Measurements from ENCODE around the gene PSMC1.

The PSMC1 gene

GRCh38 chr14:90274808-90275457 lies 18.6 kb downstream of the PSMC1 start:
- DNase-seq (ENCODE audit: extremely low spot score) = no peak
- TF ChIP-seq L3MBTL2 (conservative IDR thresholded peaks at IDR 0.05) = no peak
- TF ChIP-seq SP1 (IDR thresholded peaks at IDR 0.05) = no peak
- ChIA-PET POLR2A (no interaction called here), CTCF (no interaction called here)

- POLR2A ChIA-PET = no interaction called here
These were observed 19.1 kb downstream of the PSMC1 start for GRCh38 chr14:90275458-90275814.

DNA sequence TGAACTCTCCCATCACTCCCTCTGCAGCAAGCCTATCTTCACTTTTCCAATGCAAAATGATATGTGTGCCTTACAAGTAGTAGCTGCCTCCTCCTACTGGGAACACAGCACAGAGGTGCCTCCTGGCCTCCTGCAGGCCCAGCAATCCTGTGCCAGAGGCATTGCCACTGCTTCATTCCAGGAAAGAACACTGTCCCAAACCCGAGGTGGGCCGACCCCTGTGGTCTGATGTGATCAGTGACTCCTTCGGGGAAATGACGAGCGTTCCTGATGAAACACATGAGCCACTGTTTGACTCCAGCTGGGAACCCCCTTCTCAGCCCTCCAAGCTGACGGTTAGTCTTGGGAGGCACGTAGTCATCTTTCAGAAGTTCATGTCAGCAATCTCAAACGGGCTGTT lies 19.5 kb downstream of the PSMC1 start:
- TF ChIP-seq FOXM1 (IDR thresholded peaks at IDR 0.05; ENCODE audit: borderline replicate concordance) (no peak), ZNF384 (IDR thresholded peaks at IDR 0.05) (0 out of 2 replicates have a peak, but pooled peaks have one; percentile 8)
- DNase-seq (ENCODE audit: extremely low spot score) = no peak
- POLR2A ChIA-PET = no interaction called here
- CTCF ChIA-PET = no interaction called here

More at GRCh38 chr14:90275458-90275814, 19.1 kb downstream of the PSMC1 start:
- CTCF ChIA-PET = no interaction called here
- TF ChIP-seq FOXA1 (IDR thresholded peaks at IDR 0.05) (no peak), ELF4 (IDR thresholded peaks at IDR 0.05) (no peak), ZNF384 (IDR thresholded peaks at IDR 0.05) (no peak), BHLHE40 (IDR thresholded peaks at IDR 0.05; ENCODE audit: borderline replicate concordance) (no peak), HDGF (IDR thresholded peaks at IDR 0.05; ENCODE audit: borderline replicate concordance) (no peak), FOXK2 (IDR thresholded peaks at IDR 0.05) (no peak), SUZ12 (IDR thresholded peaks at IDR 0.05) (no peak), FOXM1 (IDR thresholded peaks at IDR 0.05; ENCODE audit: borderline replicate concordance) (no peak), SP1 (IDR thresholded peaks at IDR 0.05) (no peak), LEF1 (IDR thresholded peaks at IDR 0.05; ENCODE audit: borderline replicate concordance) (no peak), TARDBP (IDR thresholded peaks at IDR 0.05) (no peak), L3MBTL2 (conservative IDR thresholded peaks at IDR 0.05) (no peak), CTBP1 (IDR thresholded peaks at IDR 0.05; ENCODE audit: borderline replicate concordance) (no peak), NFRKB (IDR thresholded peaks at IDR 0.05) (no peak), ARNT (IDR thresholded peaks at IDR 0.05) (no peak)
- TF ChIP-seq, protein P1, sequence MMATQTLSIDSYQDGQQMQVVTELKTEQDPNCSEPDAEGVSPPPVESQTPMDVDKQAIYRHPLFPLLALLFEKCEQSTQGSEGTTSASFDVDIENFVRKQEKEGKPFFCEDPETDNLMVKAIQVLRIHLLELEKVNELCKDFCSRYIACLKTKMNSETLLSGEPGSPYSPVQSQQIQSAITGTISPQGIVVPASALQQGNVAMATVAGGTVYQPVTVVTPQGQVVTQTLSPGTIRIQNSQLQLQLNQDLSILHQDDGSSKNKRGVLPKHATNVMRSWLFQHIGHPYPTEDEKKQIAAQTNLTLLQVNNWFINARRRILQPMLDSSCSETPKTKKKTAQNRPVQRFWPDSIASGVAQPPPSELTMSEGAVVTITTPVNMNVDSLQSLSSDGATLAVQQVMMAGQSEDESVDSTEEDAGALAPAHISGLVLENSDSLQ (IDR thresholded peaks at IDR 0.05) = no peak
- no peak for DNase-seq (ENCODE audit: extremely low spot score)

DNA sequence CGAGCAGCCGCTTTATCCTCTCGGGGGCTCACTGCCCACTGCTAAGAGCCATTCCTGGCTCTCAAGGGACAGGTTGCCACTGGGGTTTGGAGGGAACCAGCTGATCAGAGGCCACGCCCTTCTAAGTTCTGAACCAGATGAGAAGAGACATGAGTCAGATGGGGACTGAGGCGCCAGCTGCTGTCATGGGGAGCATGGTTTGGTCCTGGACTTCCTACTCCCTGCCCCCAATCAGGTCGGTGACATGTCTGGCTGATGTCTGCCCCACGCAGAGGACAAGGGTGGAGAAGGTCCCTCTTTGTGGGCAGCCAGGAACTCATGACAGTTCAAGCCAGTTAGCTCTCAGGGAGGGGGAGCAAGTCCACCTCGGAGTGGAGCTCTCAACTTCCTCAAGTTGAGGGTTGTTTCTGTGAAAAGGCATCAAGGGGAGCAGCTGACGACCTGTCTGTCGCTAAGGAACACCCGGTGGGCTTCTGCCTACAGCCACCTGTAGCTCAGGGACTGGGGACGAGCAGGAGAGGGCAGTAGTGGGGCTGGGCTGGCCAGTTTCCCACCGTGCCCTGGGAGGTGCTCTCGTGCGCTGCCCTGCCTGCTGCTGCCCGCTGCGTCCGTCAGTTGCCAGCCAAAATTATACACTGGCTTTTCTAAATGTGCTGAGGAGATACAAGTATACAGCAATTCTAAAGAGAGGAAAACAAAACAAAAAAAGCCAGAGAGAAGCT lies 20.5 kb downstream of the PSMC1 start:
- TF ChIP-seq FOXM1 (IDR thresholded peaks at IDR 0.05; ENCODE audit: borderline replicate concordance) (no peak), TARDBP (IDR thresholded peaks at IDR 0.05) (no peak), ZNF384 (IDR thresholded peaks at IDR 0.05) (no peak), NFRKB (IDR thresholded peaks at IDR 0.05) (no peak), BHLHE40 (IDR thresholded peaks at IDR 0.05; ENCODE audit: borderline replicate concordance) (no peak), LEF1 (IDR thresholded peaks at IDR 0.05; ENCODE audit: borderline replicate concordance) (no peak), FOXK2 (IDR thresholded peaks at IDR 0.05) (no peak), FOXA1 (IDR thresholded peaks at IDR 0.05) (no peak), ELF4 (IDR thresholded peaks at IDR 0.05) (no peak)
- ChIA-PET CTCF (no interaction called here), POLR2A (no interaction called here)
- no peak for DNase-seq (ENCODE audit: extremely low spot score)

GRCh38 chr14:90277581-90278198 lies 21.3 kb downstream of the PSMC1 start:
- DNase-seq (ENCODE audit: extremely low spot score) = no peak
- CTCF ChIA-PET = no interaction called here
- POLR2A ChIA-PET = interaction anchor here (1.4 kb wide), 1 partner anchor 22 kb away, joined by 3 read pairs; the partner anchor contains the start of gene PSMC1
- no peak for TF ChIP-seq LEF1 (IDR thresholded peaks at IDR 0.05; ENCODE audit: borderline replicate concordance)

DNA sequence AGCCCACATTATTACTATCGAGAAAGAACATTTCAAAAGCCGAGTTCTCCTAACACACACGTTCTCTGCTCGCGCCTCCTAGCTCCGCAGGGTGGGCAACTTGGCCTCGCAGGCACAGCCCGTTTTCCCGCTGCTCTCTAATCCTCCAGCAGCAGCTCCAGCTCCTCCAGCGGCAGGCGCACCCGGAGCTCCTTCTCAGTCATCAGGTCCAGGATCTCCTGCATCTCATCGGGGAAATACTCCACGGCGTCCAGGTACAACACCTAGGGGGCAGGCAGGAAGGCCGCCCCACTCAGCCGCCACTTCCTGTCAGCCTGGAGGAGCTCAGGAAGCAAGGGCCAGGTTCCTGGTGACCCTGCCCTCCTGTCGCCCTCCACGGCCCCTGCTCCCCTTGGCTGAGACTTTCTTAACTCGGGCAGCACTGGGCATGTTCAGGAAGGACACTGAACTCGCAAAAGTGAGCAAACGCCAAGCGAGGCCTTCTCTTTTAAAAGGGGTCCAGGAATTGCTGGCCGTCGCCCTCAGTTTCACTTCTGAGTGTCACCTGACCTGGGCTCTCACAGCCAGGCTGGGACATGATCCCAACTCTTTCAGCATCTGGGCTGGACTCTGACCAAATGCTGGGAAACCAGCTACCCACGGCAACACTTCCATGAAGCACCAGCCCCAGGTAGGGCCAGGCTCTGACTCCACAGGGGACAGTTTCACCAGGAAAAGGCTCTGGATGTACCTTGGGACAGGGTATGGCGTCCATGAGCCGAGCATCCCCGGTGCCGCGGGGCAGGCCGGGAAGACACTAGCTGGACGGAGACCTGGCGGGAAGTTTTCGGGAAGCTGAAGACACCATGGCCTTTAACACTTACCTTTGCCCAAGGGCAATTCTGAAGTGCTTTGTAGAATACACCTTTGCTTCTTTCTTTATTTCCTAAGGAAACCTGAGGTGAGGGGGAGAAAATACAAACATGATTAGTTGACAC lies 22.1 kb downstream of the PSMC1 start:
- ChIA-PET POLR2A (interaction anchor here (1.4 kb wide), 1 partner anchor 22 kb away, joined by 3 read pairs; the partner anchor contains the start of gene PSMC1), CTCF (no interaction called here)
- no peak for DNase-seq (ENCODE audit: extremely low spot score)
- no peak for TF ChIP-seq FOXK2 (IDR thresholded peaks at IDR 0.05)
- TF ChIP-seq FOXM1 (IDR thresholded peaks at IDR 0.05; ENCODE audit: borderline replicate concordance) = no peak
- no peak for TF ChIP-seq BHLHE40 (IDR thresholded peaks at IDR 0.05; ENCODE audit: borderline replicate concordance)
- TF ChIP-seq ELF4 (IDR thresholded peaks at IDR 0.05) = no peak
- no peak for TF ChIP-seq LEF1 (IDR thresholded peaks at IDR 0.05; ENCODE audit: borderline replicate concordance)
- TF ChIP-seq HDGF (IDR thresholded peaks at IDR 0.05; ENCODE audit: borderline replicate concordance) = no peak
- TF ChIP-seq ZNF384 (IDR thresholded peaks at IDR 0.05) = no peak
- no peak for TF ChIP-seq SUZ12 (IDR thresholded peaks at IDR 0.05)
- TF ChIP-seq, protein P1 (IDR thresholded peaks at IDR 0.05) = no peak
- TF ChIP-seq SP1 (IDR thresholded peaks at IDR 0.05) = no peak
- no peak for TF ChIP-seq TARDBP (IDR thresholded peaks at IDR 0.05)
- TF ChIP-seq FOXA1 (IDR thresholded peaks at IDR 0.05) = no peak
- TF ChIP-seq CTBP1 (IDR thresholded peaks at IDR 0.05; ENCODE audit: borderline replicate concordance) = no peak
- TF ChIP-seq NFRKB (IDR thresholded peaks at IDR 0.05) = no peak
- TF ChIP-seq ARNT (IDR thresholded peaks at IDR 0.05) = no peak
- TF ChIP-seq L3MBTL2 (conservative IDR thresholded peaks at IDR 0.05) = no peak
